HG02885 (cell line): ENCODE results near the gene IFNGR2.
"Not testable (repeated sequence)": the region's sequence is repeated elsewhere in the genome, so short reads cannot be mapped to it uniquely, and the experiment has no call there.

Experiments
- ATAC-seq: cut with Tn5 transposase; IDR thresholded peaks from one replicate; pipeline ENCODE4 v1.9.1; 2021; ENCODE audit warnings: mild to moderate bottlenecking; ENCODE audit not compliant: unreplicated experiment, poor library complexity

Gene IFNGR2

GRCh38 chr21:33398361-33398760, 4.9 kb upstream of the IFNGR2 start:
- ATAC-seq: no peak

- no peak for ATAC-seq
Measured at GRCh38 chr21:33401630-33401992, 1.6 kb upstream of the IFNGR2 start.

GRCh38 chr21:33402001-33402979, 923 bp upstream of the IFNGR2 start:
- no peak for ATAC-seq

GRCh38 chr21:33403786-33404585, 773 bp downstream of the IFNGR2 start:
- peak; percentile 38 for ATAC-seq

GRCh38 chr21:33406493-33406892, 3.3 kb downstream of the IFNGR2 start:
- no peak for ATAC-seq

GRCh38 chr21:33411949-33412430, 8.8 kb downstream of the IFNGR2 start:
- no peak for ATAC-seq

GRCh38 chr21:33412439-33412831, 9.2 kb downstream of the IFNGR2 start:
- ATAC-seq: not testable (repeated sequence)

- no peak for ATAC-seq
Measured at GRCh38 chr21:33412832-33413519, 9.8 kb downstream of the IFNGR2 start.

GRCh38 chr21:33414068-33414467, 10.9 kb downstream of the IFNGR2 start:
- ATAC-seq: no peak

- ATAC-seq: no peak
Measured at GRCh38 chr21:33414926-33415325, 11.7 kb downstream of the IFNGR2 start.

- no peak for ATAC-seq
Measured at GRCh38 chr21:33418691-33419090, 15.5 kb downstream of the IFNGR2 start.

GRCh38 chr21:33419538-33420123, 16.4 kb downstream of the IFNGR2 start:
- no peak for ATAC-seq

- no peak for ATAC-seq
Measured at GRCh38 chr21:33421713-33422393, 18.6 kb downstream of the IFNGR2 start.

GRCh38 chr21:33424214-33424613, 21.0 kb downstream of the IFNGR2 start:
- ATAC-seq: no peak

- ATAC-seq: no peak
Measured at GRCh38 chr21:33425825-33426224, 22.6 kb downstream of the IFNGR2 start.

- ATAC-seq: no peak
Measured at GRCh38 chr21:33427051-33427450, 23.8 kb downstream of the IFNGR2 start.

- no peak for ATAC-seq
Measured at GRCh38 chr21:33428669-33429068, 25.5 kb downstream of the IFNGR2 start.

GRCh38 chr21:33430858-33431257, 27.6 kb downstream of the IFNGR2 start:
- no peak for ATAC-seq

GRCh38 chr21:33432496-33432895, 29.3 kb downstream of the IFNGR2 start:
- ATAC-seq: no peak

- no peak for ATAC-seq
Measured at GRCh38 chr21:33433001-33433400, 29.8 kb downstream of the IFNGR2 start.
